GM21723 (cell line): ENCODE results near the gene GMEB2.
"Not testable (repeated sequence)": the region's sequence is repeated elsewhere in the genome, so short reads cannot be mapped to it uniquely, and the experiment has no call there.

Source experiments
- ATAC-seq: cut with Tn5 transposase; IDR thresholded peaks from one replicate; pipeline ENCODE4 v1.9.1; 2021; ENCODE audit warnings: mild to moderate bottlenecking, moderate library complexity; ENCODE audit not compliant: unreplicated experiment

GMEB2 gene

GRCh38 chr20:63639093-63639975 lies 12.4 kb upstream of the GMEB2 start:
- no peak for ATAC-seq

- ATAC-seq: no peak
Observed at GRCh38 chr20:63636752-63637628, 10.1 kb upstream of the GMEB2 start.

GRCh38 chr20:63635431-63636141 lies 8.7 kb upstream of the GMEB2 start:
- peak; percentile 51 for ATAC-seq

- ATAC-seq: no peak
Observed at GRCh38 chr20:63633732-63634131, 6.8 kb upstream of the GMEB2 start.

GRCh38 chr20:63631426-63631825 lies 4.5 kb upstream of the GMEB2 start:
- ATAC-seq: not testable (repeated sequence)

GRCh38 chr20:63630956-63631355 lies 4.1 kb upstream of the GMEB2 start:
- ATAC-seq: not testable (repeated sequence)

DNA sequence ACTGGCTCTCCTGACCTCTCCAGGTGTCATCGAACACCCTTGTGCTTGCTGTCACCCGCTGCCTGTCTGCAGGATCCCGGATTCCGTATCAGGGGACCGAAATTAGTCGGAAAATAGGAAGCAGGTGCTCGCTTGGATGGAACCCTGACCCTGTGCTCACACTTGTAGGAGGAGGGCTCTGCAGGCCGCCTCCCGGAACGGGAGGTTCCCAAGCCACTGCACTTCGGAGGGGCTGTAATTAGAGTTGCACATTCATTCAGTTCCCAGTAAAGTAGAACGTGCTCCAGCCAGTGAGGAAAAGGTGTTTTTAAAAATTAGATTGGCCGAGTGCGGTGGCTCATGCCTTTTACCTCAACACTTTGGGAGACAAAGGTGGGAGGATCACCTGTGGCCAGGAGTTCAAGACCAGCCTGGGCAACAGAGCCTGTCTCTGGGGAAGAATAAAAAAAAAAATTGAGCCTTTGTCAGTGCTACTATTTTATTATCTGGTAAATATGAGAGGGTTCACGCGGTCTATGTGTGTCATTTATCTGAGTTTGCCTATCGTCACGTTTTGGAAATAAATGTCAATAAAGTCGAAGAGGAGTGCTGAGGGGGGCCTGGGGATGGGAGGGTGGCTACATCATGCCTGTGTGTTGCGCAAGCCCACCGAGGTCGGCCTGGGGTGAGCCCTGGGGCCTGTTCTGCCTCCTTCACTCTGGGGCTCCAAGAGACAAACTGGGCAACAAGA lies 1.5 kb upstream of the GMEB2 start:
- no peak for ATAC-seq

DNA sequence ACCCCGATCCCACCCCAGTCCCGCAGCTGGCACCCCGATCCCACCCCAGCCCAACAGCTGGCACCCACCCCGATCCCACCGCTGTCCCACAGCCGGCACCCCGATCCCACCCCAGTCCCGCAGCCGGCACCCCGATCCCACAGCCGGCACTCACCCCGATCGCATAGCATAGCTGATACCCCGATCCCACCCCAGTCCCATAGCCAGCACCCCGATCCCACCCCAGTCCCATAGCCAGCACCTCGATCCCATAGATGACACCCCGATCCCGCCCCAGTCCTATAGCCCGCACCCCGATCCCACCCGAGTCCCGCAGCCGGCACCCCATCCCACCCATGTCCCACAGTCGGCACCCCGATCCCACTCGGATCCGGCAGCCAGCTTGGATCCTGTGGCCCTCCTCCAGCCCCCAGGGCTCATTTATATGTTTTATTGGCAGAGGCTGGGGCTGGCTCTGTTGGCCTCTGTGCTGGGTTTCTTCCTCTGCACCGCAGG lies 897 bp upstream of the GMEB2 start:
- ATAC-seq: no peak

DNA sequence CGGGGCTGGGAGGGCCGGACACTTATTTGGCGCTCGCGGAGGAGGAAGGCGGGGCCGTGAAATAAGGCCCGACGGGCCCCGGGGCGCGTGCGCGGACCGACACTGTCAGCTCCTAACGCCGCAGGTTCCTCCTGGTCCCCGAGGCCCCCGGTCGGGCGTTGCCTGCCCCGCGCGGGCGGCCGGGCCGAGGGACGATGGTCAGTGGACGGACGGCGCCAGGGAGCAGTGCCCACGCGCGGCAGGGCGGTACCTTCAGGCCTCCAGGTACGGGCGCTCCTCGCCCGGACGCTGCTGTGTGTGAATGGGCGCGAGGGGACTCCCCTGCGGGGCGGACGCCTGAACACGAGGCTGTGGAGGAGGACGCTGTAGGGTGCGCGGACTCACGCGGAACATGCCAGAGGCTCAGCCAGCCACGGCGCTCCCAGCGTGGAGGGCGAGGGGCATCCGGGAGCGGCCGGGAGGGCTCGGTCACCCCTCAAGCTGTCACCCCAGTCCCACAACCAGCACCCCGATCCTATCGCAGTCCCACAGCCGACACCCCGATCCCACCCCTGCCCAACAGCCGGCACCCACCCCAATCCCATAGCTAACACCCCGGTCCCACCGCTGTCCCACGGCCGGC lies 339 bp upstream of the GMEB2 start:
- peak; percentile 75 for ATAC-seq

DNA sequence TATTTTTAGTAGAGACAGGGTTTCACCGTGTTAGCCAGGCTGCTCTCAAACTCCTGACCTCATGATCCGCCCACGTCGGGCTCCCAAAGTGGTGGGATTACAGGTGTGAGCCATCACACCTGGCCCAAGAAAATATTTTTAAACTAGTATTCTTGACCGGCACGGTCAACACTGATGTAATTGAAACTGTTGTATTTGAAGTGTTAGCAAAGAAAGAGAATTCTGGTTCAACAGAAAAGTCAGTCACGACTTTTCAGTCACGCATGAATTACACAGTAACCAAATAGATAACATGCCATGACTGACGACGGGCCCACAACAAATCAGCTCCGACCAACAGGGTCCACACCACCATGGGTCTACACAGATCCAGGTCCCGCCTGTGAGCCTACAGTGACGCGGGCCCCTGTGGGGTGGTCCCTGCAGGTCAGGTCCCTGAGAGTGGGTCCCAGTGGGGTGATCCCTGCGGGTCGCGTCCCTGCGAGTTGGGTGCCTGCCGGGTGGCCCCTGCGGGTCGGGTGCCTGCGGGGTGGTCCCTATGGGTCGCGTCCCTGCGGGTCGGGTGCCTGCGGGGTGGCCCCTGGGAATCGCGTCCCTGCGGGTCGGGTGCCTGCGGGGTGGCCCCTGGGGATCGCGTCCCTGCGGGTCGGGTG lies 1.0 kb downstream of the GMEB2 start:
- ATAC-seq: no peak

- no peak for ATAC-seq
Observed at GRCh38 chr20:63624486-63624885, 2.4 kb downstream of the GMEB2 start.

DNA sequence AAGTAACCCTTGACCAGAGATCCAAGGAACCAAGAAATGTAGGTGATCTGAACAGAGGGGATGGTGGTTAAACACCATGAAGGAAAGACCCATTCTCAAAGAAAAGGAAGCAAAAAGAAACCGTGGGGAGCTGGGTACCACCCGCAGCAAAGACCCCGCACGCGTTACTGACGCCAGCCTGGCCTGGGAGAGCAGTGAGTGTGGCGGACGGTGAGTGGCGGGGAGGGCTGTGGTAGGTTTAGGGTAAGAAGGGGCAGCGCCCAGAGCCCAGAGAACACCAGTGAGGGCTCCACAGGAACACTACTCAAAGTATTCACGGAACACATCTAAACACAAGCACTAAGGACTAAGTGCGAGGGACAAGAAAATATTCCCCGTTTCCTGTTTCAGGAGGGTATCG lies 4.2 kb downstream of the GMEB2 start:
- ATAC-seq: no peak

DNA sequence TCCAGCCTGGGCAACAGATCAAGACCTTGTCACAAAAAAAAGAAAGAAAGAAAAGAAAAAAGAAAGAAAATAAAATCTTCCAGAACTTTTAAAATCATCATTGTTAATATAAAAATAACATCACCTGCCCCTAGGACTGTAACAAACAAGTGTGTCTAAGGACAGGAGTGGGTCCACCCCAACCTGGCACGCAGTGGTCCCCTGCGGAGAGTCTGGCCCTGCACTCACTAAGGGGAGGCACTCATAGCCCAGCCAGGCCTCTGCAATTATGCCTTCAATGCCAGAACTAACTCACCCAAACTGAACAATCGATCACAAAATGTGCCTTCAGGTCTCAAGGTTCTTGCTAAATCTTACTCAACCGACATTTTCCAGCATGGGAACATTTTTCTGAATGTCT lies 4.8 kb downstream of the GMEB2 start:
- no peak for ATAC-seq

- ATAC-seq: no peak
Observed at GRCh38 chr20:63620991-63621390, 5.9 kb downstream of the GMEB2 start.

- ATAC-seq: no peak
Observed at GRCh38 chr20:63619505-63619904, 7.4 kb downstream of the GMEB2 start.

DNA sequence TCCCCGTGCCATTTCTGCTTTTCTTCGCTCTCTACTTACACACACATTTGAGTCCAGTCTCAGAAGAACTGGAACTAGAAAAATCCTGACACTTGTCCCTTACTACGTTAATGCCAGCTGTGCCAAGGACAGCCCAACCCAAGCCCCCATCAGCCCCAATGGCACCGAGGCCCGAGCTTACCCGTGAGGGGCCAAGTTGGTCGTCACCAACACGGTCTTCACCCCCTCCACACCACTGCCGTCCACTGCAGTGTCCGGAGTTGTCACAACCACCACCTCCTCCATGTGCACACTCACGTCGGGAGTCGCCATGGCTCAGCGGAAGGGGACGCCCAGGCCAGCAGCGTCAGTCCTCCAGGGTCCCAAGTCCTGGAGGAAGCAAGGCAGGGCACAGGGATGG lies 7.8 kb downstream of the GMEB2 start:
- no peak for ATAC-seq

DNA sequence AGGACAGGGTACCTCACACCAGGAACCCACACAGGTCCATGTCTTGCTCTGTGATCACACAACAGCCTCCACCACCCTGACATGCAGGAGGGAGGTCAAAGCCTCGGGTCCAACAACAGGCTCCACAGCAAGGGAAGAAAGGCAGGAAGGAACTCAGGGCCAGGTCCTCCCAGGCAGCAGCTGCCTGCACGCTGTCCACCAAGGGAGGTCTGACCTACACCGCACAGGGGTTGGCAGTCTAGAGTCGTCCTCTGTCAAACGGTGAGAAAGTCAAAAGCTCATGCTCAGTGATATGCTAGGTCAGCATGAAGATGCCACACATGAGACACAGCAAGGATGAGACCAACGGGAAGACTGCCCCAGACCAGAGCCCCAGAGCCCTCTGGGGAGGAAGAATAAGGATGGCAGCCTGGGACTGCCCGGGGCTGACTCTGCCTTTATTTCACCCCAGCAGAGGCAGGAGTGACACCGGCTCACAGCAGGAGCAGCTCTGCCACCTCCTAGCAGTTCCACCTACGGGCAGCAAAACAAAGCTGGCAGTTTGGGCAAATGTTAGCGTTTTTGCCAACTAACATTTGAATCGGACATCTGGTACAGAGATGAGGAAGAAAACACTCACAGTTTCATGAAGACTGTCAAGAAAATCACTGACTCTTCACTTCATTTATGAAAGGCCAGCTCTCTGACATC lies 8.5 kb downstream of the GMEB2 start:
- ATAC-seq: no peak

DNA sequence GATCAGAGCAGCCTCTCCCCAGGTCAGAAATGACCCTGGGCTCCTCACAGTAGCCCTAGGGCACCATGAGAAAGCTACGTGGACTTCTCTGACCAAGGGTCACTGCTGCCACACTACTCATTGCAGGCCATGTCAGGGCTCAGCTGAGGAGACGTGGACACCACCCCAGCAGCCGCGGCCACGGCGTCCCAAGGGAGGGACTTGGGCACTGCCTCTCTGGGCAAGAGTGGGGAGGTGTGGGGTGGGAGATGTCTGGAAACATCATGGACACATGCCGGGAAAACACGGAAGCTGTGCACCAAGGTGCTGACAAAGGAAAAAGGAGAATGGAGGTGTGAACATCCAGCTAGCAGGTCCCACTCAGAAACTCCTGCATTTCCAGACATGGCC lies 9.0 kb downstream of the GMEB2 start:
- no peak for ATAC-seq
